KG1 (cell line): ENCODE results near the gene ZNF181.
"Not testable (repeated sequence)": the region's sequence is repeated elsewhere in the genome, so short reads cannot be mapped to it uniquely, and the experiment has no call there.

Experiments
- DNase-seq: peaks from one replicate; lab custom pipeline; 2025; lab: John Stamatoyannopoulos, UW

ZNF181 gene

GRCh38 chr19:34733746-34734536 is at the start of gene ZNF181:
Gene ZNF181, plus strand, starts transcription at chr19:34734243. Its CDS starts 795 bp downstream, at chr19:34735038.
- peak; percentile 76 for DNase-seq

- not testable (repeated sequence) for DNase-seq
These were observed 48.8 kb upstream of the ZNF181 start for GRCh38 chr19:34685266-34685665.

GRCh38 chr19:34686455-34686854 is 47.6 kb upstream of the ZNF181 start:
- DNase-seq, result no peak

GRCh38 chr19:34687348-34687747 is 46.7 kb upstream of the ZNF181 start:
- DNase-seq, result no peak

GRCh38 chr19:34688592-34688991 is 45.5 kb upstream of the ZNF181 start:
- no peak for DNase-seq

- no peak for DNase-seq
These were observed 43.7 kb upstream of the ZNF181 start for GRCh38 chr19:34690372-34690771.

- no peak for DNase-seq
These were observed 41.5 kb upstream of the ZNF181 start for GRCh38 chr19:34692549-34692948.

GRCh38 chr19:34707661-34708060 is 26.4 kb upstream of the ZNF181 start:
- DNase-seq, result no peak

- no peak for DNase-seq
These were observed 22.2 kb upstream of the ZNF181 start for GRCh38 chr19:34711890-34712289.

GRCh38 chr19:34712395-34713261 is 21.4 kb upstream of the ZNF181 start:
- DNase-seq, result peak; percentile 39

- DNase-seq, result no peak
These were observed 20.8 kb upstream of the ZNF181 start for GRCh38 chr19:34713262-34713637.

GRCh38 chr19:34715357-34715756 is 18.7 kb upstream of the ZNF181 start:
- DNase-seq, result no peak

GRCh38 chr19:34722353-34722752 is 11.7 kb upstream of the ZNF181 start:
- no peak for DNase-seq

GRCh38 chr19:34725400-34725799 is 8.6 kb upstream of the ZNF181 start:
- no peak for DNase-seq

GRCh38 chr19:34731019-34731829 is 2.8 kb upstream of the ZNF181 start:
- no peak for DNase-seq

- no peak for DNase-seq
These were observed 2.1 kb upstream of the ZNF181 start for GRCh38 chr19:34731964-34732363.

- no peak for DNase-seq
These were observed 1.3 kb upstream of the ZNF181 start for GRCh38 chr19:34732612-34733211.

GRCh38 chr19:34733266-34733745 is 737 bp upstream of the ZNF181 start:
- peak; percentile 73 for DNase-seq

- peak; percentile 44 for DNase-seq
These were observed 577 bp downstream of the ZNF181 start for GRCh38 chr19:34734537-34735103.

GRCh38 chr19:34744896-34745690 is 11.1 kb downstream of the ZNF181 start:
- no peak for DNase-seq
